Testis (tissue), 3 donors: ENCODE measurements around the gene HELZ. TPM values are rescaled to one million over a fixed set of nuclear protein-coding genes. Genes with fewer than 3 reads are reported as not detected.

Experiments
- DNase-seq: peaks from one replicate; pipeline ENCODE4 v3.0.0-alpha.2; 2019
- H3K27ac ChIP-seq, 2 donors: fragments of 200-600 bp; sonication (generic); one replicate each; pipeline ENCODE4 v1.5.1; 2019
- H3K27me3 ChIP-seq: fragments of 200-600 bp; sonication (generic); one replicate; pipeline ENCODE4 v1.5.1; 2019
- H3K36me3 ChIP-seq: fragments of 200-600 bp; sonication (generic); one replicate; pipeline ENCODE4 v1.5.1; 2017; ENCODE audit warnings: low read depth; ENCODE audit errors: missing control alignments
- H3K4me1 ChIP-seq: fragments of 200-600 bp; sonication (generic); one replicate; pipeline ENCODE4 v1.5.1; 2019
- H3K4me3 ChIP-seq, 2 donors: fragments of 200-600 bp; sonication (generic); one replicate each; pipeline ENCODE4 v1.5.1; 2017 to 2019
- H3K9me3 ChIP-seq: fragments of 200-600 bp; sonication (generic); one replicate; pipeline ENCODE4 v1.5.1; 2017
- CTCF ChIP-seq, 3 experiments: fragments of 450-650 bp in 2 of 3; fragments of 200-600 bp in 1 of 3; sonication (generic) in 1 of 3; IDR thresholded peaks; one replicate each; pipeline ENCODE4 v1.5.1; 2016 to 2019; ENCODE audit warnings: antibody characterized with exemption in 3 of 3, mild to moderate bottlenecking in 2 of 3, moderate library complexity in 1 of 3
- POLR2A ChIP-seq: fragments of 450-650 bp; IDR thresholded peaks from one replicate; pipeline ENCODE4 v1.6.1; 2017; ENCODE audit warnings: antibody characterized with exemption, mild to moderate bottlenecking, moderate library complexity
- WGBS, 2 donors: methylation state at CpG; one replicate each; pipeline ENCODE4 v1.1.5; 2018; 5-methylcytosine and 5-hydroxymethylcytosine counted together
- intact Hi-C: fragments of 100-400 bp; cut with DNase I; formaldehyde crosslinking; loops from one replicate; pipeline ENCODE4 v1.15.1; 2023; ENCODE audit warnings: low total_unique reads
- polyA plus RNA-seq: library from polyadenylated mRNA; stranded (reverse); fragments of 350-450 nt; fragmentation: Illumina TruSeq; extraction: RNeasy Lipid Tissue Mini Kit (QIAGEN cat#74804); gene quantifications from one replicate; pipeline ENCODE4 v1.2.3, GENCODE V29; 2014; ENCODE audit warnings: low read depth, low replicate concordance; ENCODE audit not compliant: insufficient read depth
- total RNA-seq, 2 donors: library from RNA; depleted of rRNA; stranded (reverse); fragments of >200 nt; gene quantifications; one replicate each; pipeline ENCODE4 v1.2.3, GENCODE V29; 2016

HELZ gene
- total and polyA plus RNA-seq, 3 donors from 2014 or later = 26.2 to 154 (median 142) TPM

GRCh38 chr17:67132366-67132765 is 112.6 kb downstream of the HELZ start:
- intact Hi-C loops = no loop called here
- no peak overlapping the region for H3K27ac ChIP-seq
- no peak overlapping the region for H3K4me3 ChIP-seq
- DNase-seq = no peak
- H3K27me3 ChIP-seq = no peaks in the 10 kb centered on the region
- 80 to 83% methylated on average over 1 of the region's 1 CpG for WGBS, 2 donors
- no peak for TF ChIP-seq CTCF (IDR thresholded peaks at IDR 0.05)
- TF ChIP-seq POLR2A = no peak
- no peaks in the 10 kb centered on the region for H3K9me3 ChIP-seq
- H3K36me3 ChIP-seq = no peaks in the 10 kb centered on the region
- no peaks in the 10 kb centered on the region for H3K4me1 ChIP-seq

GRCh38 chr17:67130768-67131167 is 114.2 kb downstream of the HELZ start:
- no peaks in the 10 kb centered on the region for H3K9me3 ChIP-seq
- DNase-seq = no peak
- no peak overlapping the region for H3K4me3 ChIP-seq
- WGBS, 2 donors = 86 to 91% methylated on average over 4 of the region's 4 CpGs
- no peaks in the 10 kb centered on the region for H3K4me1 ChIP-seq
- H3K36me3 ChIP-seq = no peaks in the 10 kb centered on the region
- no peaks in the 10 kb centered on the region for H3K27me3 ChIP-seq
- TF ChIP-seq POLR2A = no peak
- no peak for TF ChIP-seq CTCF (IDR thresholded peaks at IDR 0.05)
- intact Hi-C loops = no loop called here
- H3K27ac ChIP-seq = no peak overlapping the region

GRCh38 chr17:67129283-67129682 is 115.7 kb downstream of the HELZ start:
- Histone ChIP-seq H3K9me3 (no peaks in the 10 kb centered on the region), H3K4me1 (no peaks in the 10 kb centered on the region), H3K36me3 (no peaks in the 10 kb centered on the region), H3K4me3 (no peak overlapping the region), H3K27me3 (no peaks in the 10 kb centered on the region), H3K27ac (no peak overlapping the region)
- no peak for TF ChIP-seq CTCF (IDR thresholded peaks at IDR 0.05)
- 93% methylated on average over 3 of the region's 3 CpGs for WGBS, 2 donors
- intact Hi-C loops = no loop called here
- no peak for DNase-seq

- Histone ChIP-seq H3K36me3 (no peaks in the 10 kb centered on the region), H3K4me1 (no peaks in the 10 kb centered on the region), H3K9me3 (no peaks in the 10 kb centered on the region), H3K4me3 (no peak overlapping the region), H3K27ac (no peak overlapping the region), H3K27me3 (no peaks in the 10 kb centered on the region)
- 91 to 92% methylated on average over 3 of the region's 3 CpGs for WGBS, 2 donors
- TF ChIP-seq CTCF (IDR thresholded peaks at IDR 0.05) (no peak), POLR2A (no peak)
- DNase-seq = no peak
- intact Hi-C loops = no loop called here
Measured at GRCh38 chr17:67128700-67129099, 116.3 kb downstream of the HELZ start.

GRCh38 chr17:67127925-67128324 is 117.1 kb downstream of the HELZ start:
- no peak overlapping the region for H3K27ac ChIP-seq
- no peaks in the 10 kb centered on the region for H3K9me3 ChIP-seq
- H3K4me1 ChIP-seq = no peaks in the 10 kb centered on the region
- DNase-seq = no peak
- TF ChIP-seq POLR2A = no peak
- no peak for TF ChIP-seq CTCF (IDR thresholded peaks at IDR 0.05)
- WGBS, 2 donors = 79 to 81% methylated on average over 2 of the region's 2 CpGs
- intact Hi-C loops = no loop called here
- no peaks in the 10 kb centered on the region for H3K36me3 ChIP-seq
- H3K4me3 ChIP-seq = no peak overlapping the region
- H3K27me3 ChIP-seq = no peaks in the 10 kb centered on the region
